H9 (cell line): ENCODE data around the gene NCCRP1. TPM values are rescaled to one million over a fixed set of nuclear protein-coding genes. Genes with fewer than 3 reads are reported as not detected.
A peak's percentile ranks its signal among the peaks of the same experiment; 100 is the strongest.

Experiments
- DNase-seq: peaks from one replicate; pipeline ENCODE4 v3.0.0-alpha.2; 2017
- H2AFZ ChIP-seq: one replicate; pipeline ENCODE4 v1.6.1; 2013; ENCODE audit warnings: mild to moderate bottlenecking, low read length, control low read depth, moderate library complexity
- H2AK5ac ChIP-seq: 2 replicates; pipeline ENCODE4 v1.6.1; 2013; ENCODE audit warnings: low read length, control low read depth, mixed read lengths; ENCODE audit not compliant: insufficient read length
- H2BK120ac ChIP-seq: one replicate; pipeline ENCODE4 v1.6.1; 2013; ENCODE audit warnings: low read depth, mild to moderate bottlenecking, low read length, control low read depth, inconsistent platforms; ENCODE audit not compliant: poor library complexity, severe bottlenecking
- H2BK12ac ChIP-seq: 2 replicates; pipeline ENCODE4 v1.6.1; 2013; ENCODE audit warnings: low read length, control low read depth, mixed read lengths, low read depth; ENCODE audit not compliant: insufficient read length
- H2BK15ac ChIP-seq: 2 replicates; pipeline ENCODE4 v1.6.1; 2013; ENCODE audit warnings: low read depth, low read length, control low read depth
- H2BK20ac ChIP-seq: one replicate; pipeline ENCODE4 v1.6.1; 2013; ENCODE audit warnings: low read depth, mild to moderate bottlenecking, low read length, control low read depth, inconsistent platforms; ENCODE audit not compliant: poor library complexity, severe bottlenecking
- H2BK5ac ChIP-seq: 2 replicates; pipeline ENCODE4 v1.6.1; 2013; ENCODE audit warnings: low read length, control low read depth, mixed read lengths; ENCODE audit not compliant: insufficient read length
- H3K14ac ChIP-seq: 2 replicates; pipeline ENCODE4 v1.6.1; 2013; ENCODE audit warnings: low read length, control low read depth; ENCODE audit not compliant: insufficient read depth
- H3K18ac ChIP-seq: 2 replicates; pipeline ENCODE4 v1.6.1; 2013; ENCODE audit warnings: low read depth, mild to moderate bottlenecking, mixed read lengths, low read length, control low read depth; ENCODE audit not compliant: insufficient read length
- H3K23ac ChIP-seq: 2 replicates; pipeline ENCODE4 v1.6.1; 2013; ENCODE audit warnings: low read length, control low read depth, mixed read lengths, low read depth; ENCODE audit not compliant: insufficient read length
- H3K23me2 ChIP-seq: 2 replicates; pipeline ENCODE4 v1.6.1; 2013; ENCODE audit warnings: low read depth, mild to moderate bottlenecking, mixed read lengths, low read length, control low read depth; ENCODE audit not compliant: insufficient read length, poor library complexity, severe bottlenecking
- H3K27ac ChIP-seq: 2 replicates; pipeline ENCODE4 v1.5.1; 2013; ENCODE audit warnings: low read length, control low read depth, mixed read lengths, low read depth; ENCODE audit not compliant: insufficient read length
- H3K27me3 ChIP-seq: 2 replicates; pipeline ENCODE4 v1.6.1; 2013; ENCODE audit warnings: low read length, control low read depth, inconsistent platforms; ENCODE audit not compliant: insufficient read depth
- H3K4ac ChIP-seq: 2 replicates; pipeline ENCODE4 v1.6.1; 2013; ENCODE audit warnings: low read depth, mild to moderate bottlenecking, control low read depth, inconsistent platforms, low read length, moderate library complexity
- H3K4me1 ChIP-seq: 2 replicates; pipeline ENCODE4 v1.6.1; 2013; ENCODE audit warnings: low read length, control low read depth, inconsistent platforms; ENCODE audit not compliant: insufficient read depth
- H3K4me2 ChIP-seq: 2 replicates; pipeline ENCODE4 v1.6.1; 2013; ENCODE audit warnings: low read length, control low read depth, mixed read lengths; ENCODE audit not compliant: insufficient read length, insufficient read depth
- H3K56ac ChIP-seq: 2 replicates; pipeline ENCODE4 v1.6.1; 2013; ENCODE audit warnings: low read depth, mild to moderate bottlenecking, mixed read lengths, low read length, control low read depth; ENCODE audit not compliant: insufficient read length
- H3K79me1 ChIP-seq: 2 replicates; pipeline ENCODE4 v1.6.1; 2013; ENCODE audit warnings: low read depth, mild to moderate bottlenecking, moderate library complexity, low read length, control low read depth, inconsistent platforms; ENCODE audit not compliant: insufficient read depth, poor library complexity, severe bottlenecking
- H3K79me2 ChIP-seq: 2 replicates; pipeline ENCODE4 v1.6.1; 2013; ENCODE audit warnings: low read length, control low read depth, inconsistent platforms; ENCODE audit not compliant: insufficient read depth
- H3K9ac ChIP-seq: 2 replicates; pipeline ENCODE4 v1.6.1; 2013; ENCODE audit warnings: low read length, control low read depth, mixed read lengths; ENCODE audit not compliant: insufficient read length; ENCODE audit errors: extremely low read depth
- H3K9me3 ChIP-seq: one replicate; pipeline ENCODE4 v1.6.1; 2013; ENCODE audit warnings: low read depth, low read length, inconsistent platforms; ENCODE audit not compliant: control insufficient read depth
- H3T11ph ChIP-seq: one replicate; pipeline ENCODE4 v1.6.1; 2013; ENCODE audit warnings: mild to moderate bottlenecking, low read length, control low read depth, inconsistent platforms
- H4K20me1 ChIP-seq: one replicate; pipeline ENCODE4 v1.6.1; 2013; ENCODE audit not compliant: control insufficient read depth, insufficient read length, insufficient read depth
- H4K5ac ChIP-seq: 2 replicates; pipeline ENCODE4 v1.6.1; 2013; ENCODE audit warnings: low read depth, mild to moderate bottlenecking, mixed read lengths, low read length, control low read depth; ENCODE audit not compliant: insufficient read length
- H4K8ac ChIP-seq: replicated peaks from 2 replicates; pipeline ENCODE4 v1.6.1; 2013; ENCODE audit warnings: low read length, control low read depth, mixed read lengths, low read depth; ENCODE audit not compliant: insufficient read length
- H4K91ac ChIP-seq: 2 replicates; pipeline ENCODE4 v1.6.1; 2013; ENCODE audit warnings: low read depth, mild to moderate bottlenecking, moderate library complexity, mixed read lengths, low read length, control low read depth; ENCODE audit not compliant: insufficient read length
- H3K27ac Mint-ChIP-seq, 3 experiments: 2 replicates in 2 of 3; 3 replicates in 1 of 3; pipeline ENCODE4 v1.8.0; 2020 to 2021; ENCODE audit warnings: mixed read lengths in 3 of 3, mild to moderate bottlenecking in 1 of 3, moderate library complexity in 1 of 3
- H3K27me3 Mint-ChIP-seq: 2 replicates; pipeline ENCODE4 v1.8.0; 2021; ENCODE audit warnings: low read depth, mild to moderate bottlenecking, moderate library complexity, mixed read lengths
- H3K36me3 Mint-ChIP-seq, 3 experiments: 2 replicates in 2 of 3; 3 replicates in 1 of 3; pipeline ENCODE4 v1.8.0; 2020 to 2021; ENCODE audit warnings: low read depth in 3 of 3, mixed read lengths in 3 of 3; ENCODE audit not compliant: insufficient read depth in 1 of 3
- H3K4me1 Mint-ChIP-seq, 2 experiments: 2 replicates each; pipeline ENCODE4 v1.8.0; 2020; ENCODE audit warnings: mixed read lengths in 2 of 2
- H3K4me3 Mint-ChIP-seq, 2 experiments: 2 replicates in 1 of 2; 3 replicates in 1 of 2; pipeline ENCODE4 v1.8.0; 2020 to 2021; ENCODE audit warnings: mild to moderate bottlenecking in 2 of 2, mixed read lengths in 2 of 2, moderate library complexity in 1 of 2
- H3K9me3 Mint-ChIP-seq, 2 experiments: 2 replicates in 1 of 2; 3 replicates in 1 of 2; pipeline ENCODE4 v1.8.0; 2020; ENCODE audit warnings: mild to moderate bottlenecking in 2 of 2, mixed read lengths in 2 of 2, moderate library complexity in 1 of 2
- WGBS: extraction: QIAGEN DNeasy Blood & Tissue Kit; methylation state at CpG from one replicate; pipeline ENCODE4 v1.1.7; 2013; ENCODE audit warnings: missing lambda C conversion rate, low lambda C conversion rate, mixed read lengths; ENCODE audit not compliant: insufficient read length; ENCODE audit errors: extremely low coverage; 5-methylcytosine and 5-hydroxymethylcytosine counted together
- total RNA-seq: library from RNA; stranded (reverse); gene quantifications from 2 replicates; pipeline ENCODE4 v1.2.1, GENCODE V29; 2021
- TF ChIP-seq, protein P1 (sequence below): fragments of 200-600 bp; sonication (generic); conservative IDR thresholded peaks from 3 replicates; pipeline ENCODE4 v1.8.0; 2021; ENCODE audit warnings: antibody characterized with exemption, mild to moderate bottlenecking

The NCCRP1 gene
- total RNA-seq, 1 experiment from 2014 or later: 1.9 TPM

DNA sequence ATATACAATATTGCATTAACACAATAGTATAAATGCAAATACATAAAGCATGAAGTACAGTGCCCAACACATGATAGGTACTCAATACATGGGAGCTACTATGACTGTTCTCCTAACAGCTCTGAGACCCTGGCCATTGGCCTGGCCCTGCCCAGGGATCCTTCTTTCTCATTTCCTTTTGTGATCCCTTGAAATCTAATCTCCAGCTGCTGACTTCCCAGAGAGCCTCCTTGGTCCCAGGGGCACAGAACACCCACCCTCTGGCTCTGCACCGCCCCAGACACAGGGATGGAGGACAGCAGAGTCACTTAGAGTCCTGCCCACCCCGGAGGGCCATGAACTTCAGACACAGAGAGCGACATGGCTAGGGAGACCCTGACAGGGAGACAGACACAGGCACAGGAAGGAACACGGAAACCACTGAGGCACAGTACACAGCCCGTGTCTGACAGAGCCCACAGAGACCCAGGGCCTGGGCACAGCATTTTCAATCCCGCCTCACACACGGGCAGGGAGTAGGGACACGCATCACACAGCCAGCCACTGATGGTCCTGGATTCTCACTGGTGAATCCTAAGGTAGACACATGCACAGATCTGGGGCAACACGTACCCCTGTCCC, 11.5 kb downstream of the NCCRP1 start:
- H3K79me2 ChIP-seq: no peaks in the 10 kb centered on the region
- H2BK5ac ChIP-seq: no peak overlapping the region
- H3K56ac ChIP-seq: no peak overlapping the region
- Mint-ChIP-seq H3K36me3 (no peaks in the 10 kb centered on the region), H3K9me3 (no peaks in the 10 kb centered on the region; a peak in 2 of 5 replicates), H3K4me3 (no peak overlapping the region), H3K27me3 (peaks cover 10% of the 10 kb centered on the region), H3K27ac (peak overlapping the region in 2 of 3 experiments; percentile 53 to 79; a peak in 2 of 7 replicates), H3K4me1 (0 out of 4 replicates have a peak, but pooled peaks cover 0 to 6% of the 10 kb centered on the region in 2 experiments)
- no peak overlapping the region for H3K18ac ChIP-seq
- H3K4ac ChIP-seq: no peak overlapping the region
- H3K9me3 ChIP-seq: no peaks in the 10 kb centered on the region
- no peak overlapping the region for H3K23ac ChIP-seq
- WGBS: no CpG with 5 or more reads among the region's 9 CpGs
- H3K79me1 ChIP-seq: no peaks in the 10 kb centered on the region
- no peak overlapping the region for H2BK12ac ChIP-seq
- H3K27ac ChIP-seq: no peak overlapping the region
- H4K91ac ChIP-seq: no peak overlapping the region
- no peak overlapping the region for H2BK15ac ChIP-seq
- H3K27me3 ChIP-seq: no peaks in the 10 kb centered on the region
- H2BK20ac ChIP-seq: no peak overlapping the region
- H3K14ac ChIP-seq: no peak overlapping the region
- no peaks in the 10 kb centered on the region for H3K23me2 ChIP-seq
- no peak overlapping the region for H4K5ac ChIP-seq
- TF ChIP-seq, protein P1, sequence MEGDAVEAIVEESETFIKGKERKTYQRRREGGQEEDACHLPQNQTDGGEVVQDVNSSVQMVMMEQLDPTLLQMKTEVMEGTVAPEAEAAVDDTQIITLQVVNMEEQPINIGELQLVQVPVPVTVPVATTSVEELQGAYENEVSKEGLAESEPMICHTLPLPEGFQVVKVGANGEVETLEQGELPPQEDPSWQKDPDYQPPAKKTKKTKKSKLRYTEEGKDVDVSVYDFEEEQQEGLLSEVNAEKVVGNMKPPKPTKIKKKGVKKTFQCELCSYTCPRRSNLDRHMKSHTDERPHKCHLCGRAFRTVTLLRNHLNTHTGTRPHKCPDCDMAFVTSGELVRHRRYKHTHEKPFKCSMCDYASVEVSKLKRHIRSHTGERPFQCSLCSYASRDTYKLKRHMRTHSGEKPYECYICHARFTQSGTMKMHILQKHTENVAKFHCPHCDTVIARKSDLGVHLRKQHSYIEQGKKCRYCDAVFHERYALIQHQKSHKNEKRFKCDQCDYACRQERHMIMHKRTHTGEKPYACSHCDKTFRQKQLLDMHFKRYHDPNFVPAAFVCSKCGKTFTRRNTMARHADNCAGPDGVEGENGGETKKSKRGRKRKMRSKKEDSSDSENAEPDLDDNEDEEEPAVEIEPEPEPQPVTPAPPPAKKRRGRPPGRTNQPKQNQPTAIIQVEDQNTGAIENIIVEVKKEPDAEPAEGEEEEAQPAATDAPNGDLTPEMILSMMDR: no peak
- no peak overlapping the region for H4K8ac ChIP-seq
- no peak overlapping the region for H2AFZ ChIP-seq
- no peak overlapping the region for H3K9ac ChIP-seq
- DNase-seq: no peak
- no peak overlapping the region for H2AK5ac ChIP-seq
- no peaks in the 10 kb centered on the region for H4K20me1 ChIP-seq
- no peak overlapping the region for H3K4me2 ChIP-seq
- H2BK120ac ChIP-seq: no peak overlapping the region
- H3K4me1 ChIP-seq: no peaks in the 10 kb centered on the region
- no peak overlapping the region for H3T11ph ChIP-seq
